HL-60 (cell line): ENCODE data around the gene PLEKHG4B.

Experiments used
- DNase-seq, 2 experiments: peaks; one replicate each; pipeline ENCODE4 v3.0.0-alpha.2; 2010 to 2020; ENCODE audit warnings: low read depth in 1 of 2, low spot score in 1 of 2
- H3K27ac ChIP-seq: fragments of 250-450 bp; sonication (Bioruptor Pico); replicated peaks from 2 replicates; pipeline ENCODE4 v1.5.1; 2020; ENCODE audit warnings: mild to moderate bottlenecking, moderate library complexity
- H3K27me3 ChIP-seq: fragments of 250-450 bp; sonication (Bioruptor Pico); 2 replicates; pipeline ENCODE4 v1.5.1; 2021; ENCODE audit warnings: mild to moderate bottlenecking, moderate library complexity; ENCODE audit not compliant: insufficient read depth, poor library complexity, severe bottlenecking
- H3K4me3 ChIP-seq: replicated peaks from 2 replicates; pipeline ENCODE4 v1.5.1; 2011; ENCODE audit warnings: mild to moderate bottlenecking, control low read depth, low read length; ENCODE audit not compliant: insufficient read depth
- GABPA ChIP-seq: IDR thresholded peaks from 2 replicates; pipeline ENCODE4 v1.6.1; 2012; ENCODE audit warnings: low read depth
- POLR2AphosphoS5 ChIP-seq: IDR thresholded peaks from 2 replicates; pipeline ENCODE4 v1.6.1; 2012; ENCODE audit warnings: low read depth
- SPI1 ChIP-seq: IDR thresholded peaks from 2 replicates; pipeline ENCODE4 v1.6.1; 2012; ENCODE audit warnings: low read depth, mild to moderate bottlenecking, borderline replicate concordance
- TF ChIP-seq, protein P1 (sequence below): IDR thresholded peaks from one replicate; pipeline ENCODE4 v1.5.1; 2011; ENCODE audit warnings: low read length, control low read depth, inconsistent platforms; ENCODE audit not compliant: insufficient read depth
- TF ChIP-seq, protein P2 (sequence below): IDR thresholded peaks from 2 replicates; pipeline ENCODE4 v1.6.1; 2012; ENCODE audit warnings: low read depth; ENCODE audit not compliant: insufficient replicate concordance

Gene PLEKHG4B

DNA sequence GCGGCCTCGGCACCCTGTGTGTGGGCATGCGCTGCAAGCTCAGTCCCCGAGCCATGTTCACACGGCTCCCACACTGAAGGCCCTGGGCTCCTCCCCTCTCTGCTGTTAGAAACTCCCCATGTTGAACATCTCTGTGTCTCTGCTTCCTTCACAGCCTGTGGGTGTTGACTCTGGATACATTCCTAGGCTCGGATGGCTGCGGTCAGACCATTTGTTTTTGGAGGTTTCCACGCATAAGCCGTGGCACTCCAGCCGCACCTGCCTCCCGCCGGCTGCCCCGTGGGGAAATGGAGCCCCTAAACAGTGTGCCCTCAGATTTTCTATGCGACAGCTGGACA lies 68.2 kb downstream of the PLEKHG4B start:
- H3K4me3 ChIP-seq: no peak overlapping the region
- no peak for DNase-seq
- peaks cover 16% of the 10 kb centered on the region for H3K27me3 ChIP-seq
- TF ChIP-seq, protein P1, sequence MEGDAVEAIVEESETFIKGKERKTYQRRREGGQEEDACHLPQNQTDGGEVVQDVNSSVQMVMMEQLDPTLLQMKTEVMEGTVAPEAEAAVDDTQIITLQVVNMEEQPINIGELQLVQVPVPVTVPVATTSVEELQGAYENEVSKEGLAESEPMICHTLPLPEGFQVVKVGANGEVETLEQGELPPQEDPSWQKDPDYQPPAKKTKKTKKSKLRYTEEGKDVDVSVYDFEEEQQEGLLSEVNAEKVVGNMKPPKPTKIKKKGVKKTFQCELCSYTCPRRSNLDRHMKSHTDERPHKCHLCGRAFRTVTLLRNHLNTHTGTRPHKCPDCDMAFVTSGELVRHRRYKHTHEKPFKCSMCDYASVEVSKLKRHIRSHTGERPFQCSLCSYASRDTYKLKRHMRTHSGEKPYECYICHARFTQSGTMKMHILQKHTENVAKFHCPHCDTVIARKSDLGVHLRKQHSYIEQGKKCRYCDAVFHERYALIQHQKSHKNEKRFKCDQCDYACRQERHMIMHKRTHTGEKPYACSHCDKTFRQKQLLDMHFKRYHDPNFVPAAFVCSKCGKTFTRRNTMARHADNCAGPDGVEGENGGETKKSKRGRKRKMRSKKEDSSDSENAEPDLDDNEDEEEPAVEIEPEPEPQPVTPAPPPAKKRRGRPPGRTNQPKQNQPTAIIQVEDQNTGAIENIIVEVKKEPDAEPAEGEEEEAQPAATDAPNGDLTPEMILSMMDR: no peak
- no peak for TF ChIP-seq SPI1
- TF ChIP-seq GABPA: no peak
- TF ChIP-seq, protein P2, sequence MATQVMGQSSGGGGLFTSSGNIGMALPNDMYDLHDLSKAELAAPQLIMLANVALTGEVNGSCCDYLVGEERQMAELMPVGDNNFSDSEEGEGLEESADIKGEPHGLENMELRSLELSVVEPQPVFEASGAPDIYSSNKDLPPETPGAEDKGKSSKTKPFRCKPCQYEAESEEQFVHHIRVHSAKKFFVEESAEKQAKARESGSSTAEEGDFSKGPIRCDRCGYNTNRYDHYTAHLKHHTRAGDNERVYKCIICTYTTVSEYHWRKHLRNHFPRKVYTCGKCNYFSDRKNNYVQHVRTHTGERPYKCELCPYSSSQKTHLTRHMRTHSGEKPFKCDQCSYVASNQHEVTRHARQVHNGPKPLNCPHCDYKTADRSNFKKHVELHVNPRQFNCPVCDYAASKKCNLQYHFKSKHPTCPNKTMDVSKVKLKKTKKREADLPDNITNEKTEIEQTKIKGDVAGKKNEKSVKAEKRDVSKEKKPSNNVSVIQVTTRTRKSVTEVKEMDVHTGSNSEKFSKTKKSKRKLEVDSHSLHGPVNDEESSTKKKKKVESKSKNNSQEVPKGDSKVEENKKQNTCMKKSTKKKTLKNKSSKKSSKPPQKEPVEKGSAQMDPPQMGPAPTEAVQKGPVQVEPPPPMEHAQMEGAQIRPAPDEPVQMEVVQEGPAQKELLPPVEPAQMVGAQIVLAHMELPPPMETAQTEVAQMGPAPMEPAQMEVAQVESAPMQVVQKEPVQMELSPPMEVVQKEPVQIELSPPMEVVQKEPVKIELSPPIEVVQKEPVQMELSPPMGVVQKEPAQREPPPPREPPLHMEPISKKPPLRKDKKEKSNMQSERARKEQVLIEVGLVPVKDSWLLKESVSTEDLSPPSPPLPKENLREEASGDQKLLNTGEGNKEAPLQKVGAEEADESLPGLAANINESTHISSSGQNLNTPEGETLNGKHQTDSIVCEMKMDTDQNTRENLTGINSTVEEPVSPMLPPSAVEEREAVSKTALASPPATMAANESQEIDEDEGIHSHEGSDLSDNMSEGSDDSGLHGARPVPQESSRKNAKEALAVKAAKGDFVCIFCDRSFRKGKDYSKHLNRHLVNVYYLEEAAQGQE: no peak
- no peak for TF ChIP-seq POLR2AphosphoS5
- H3K27ac ChIP-seq: no peak overlapping the region

DNA sequence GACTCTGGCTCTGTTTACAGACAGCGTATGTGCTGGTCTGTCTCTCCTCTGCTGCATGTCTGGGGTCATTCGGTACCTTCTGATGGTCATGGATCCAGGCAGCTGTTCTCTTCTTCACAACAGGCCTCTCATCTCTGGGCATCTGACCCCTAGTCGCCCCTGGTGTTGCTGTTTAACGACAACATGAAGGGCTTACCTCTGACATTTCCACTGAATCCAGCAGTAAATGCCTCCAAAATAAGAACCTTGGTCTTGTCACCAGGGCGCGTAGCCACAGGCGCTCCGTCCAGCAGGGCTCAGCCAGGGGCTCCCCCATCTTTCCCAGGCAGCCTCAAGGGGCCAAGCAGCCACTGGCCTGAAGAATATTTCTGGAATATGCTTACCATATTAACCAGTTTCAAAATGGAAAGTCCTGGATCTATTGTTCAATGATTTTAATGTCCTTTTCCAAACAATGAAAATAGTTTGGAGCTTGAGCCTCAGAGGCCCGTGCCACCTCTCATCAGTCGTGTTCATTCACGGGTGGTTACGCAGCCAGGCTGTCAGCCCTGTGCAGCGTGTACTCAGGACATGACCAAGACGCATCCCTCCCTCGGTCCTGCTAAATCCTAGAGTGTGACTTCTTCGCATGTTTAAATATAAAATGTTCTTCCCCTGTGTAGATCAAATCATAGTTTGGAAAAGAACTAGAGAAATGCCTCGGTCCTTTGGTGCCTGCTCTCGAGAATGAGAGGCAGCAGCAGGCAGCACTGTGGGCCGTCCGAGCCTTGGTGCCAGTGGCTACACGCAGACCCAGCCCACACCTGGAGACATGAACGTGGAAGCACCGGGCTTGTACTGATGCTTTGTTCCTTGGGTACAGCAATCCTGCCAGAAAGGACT lies 69.2 kb downstream of the PLEKHG4B start:
- TF ChIP-seq GABPA: no peak
- TF ChIP-seq, protein P2: no peak
- no peak for TF ChIP-seq SPI1
- TF ChIP-seq POLR2AphosphoS5: no peak
- TF ChIP-seq, protein P1: no peak
- DNase-seq: no peak
- Histone ChIP-seq H3K27ac (no peak overlapping the region), H3K27me3 (peaks cover 16% of the 10 kb centered on the region), H3K4me3 (no peak overlapping the region)

DNA sequence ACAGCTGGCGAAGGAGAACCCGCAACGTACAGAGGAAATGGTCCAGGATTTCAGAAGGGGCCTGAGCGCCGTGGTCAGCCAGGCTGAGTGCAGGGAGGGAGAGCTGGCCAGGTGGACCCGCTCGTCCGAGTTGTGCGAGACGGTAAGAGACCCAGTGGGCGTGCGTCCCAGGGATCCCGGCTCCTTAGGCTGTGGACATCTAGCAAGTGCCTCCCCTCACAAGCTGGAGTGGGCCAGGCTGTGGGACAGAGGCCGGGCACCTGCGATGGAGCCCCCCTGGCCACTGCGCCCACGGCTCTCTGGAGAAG lies 69.8 kb downstream of the PLEKHG4B start:
- DNase-seq: no peak
- peaks cover 16% of the 10 kb centered on the region for H3K27me3 ChIP-seq
- H3K4me3 ChIP-seq: no peak overlapping the region
- H3K27ac ChIP-seq: no peak overlapping the region
- TF ChIP-seq, protein P1: no peak
- no peak for TF ChIP-seq GABPA
- TF ChIP-seq, protein P2: no peak
- TF ChIP-seq POLR2AphosphoS5: no peak
- no peak for TF ChIP-seq SPI1
